Glomerular visceral epithelial cell (primary cell): ENCODE measurements around the gene OR2V2.
A peak's percentile ranks its signal among the peaks of the same experiment; 100 is the strongest.
"Not testable (repeated sequence)": the region's sequence is repeated elsewhere in the genome, so short reads cannot be mapped to it uniquely, and the experiment has no call there.

Source experiments
- DNase-seq: peaks from one replicate; pipeline ENCODE4 v3.0.0-alpha.2; 2016; ENCODE audit errors: extremely low spot score

OR2V2 gene

DNA sequence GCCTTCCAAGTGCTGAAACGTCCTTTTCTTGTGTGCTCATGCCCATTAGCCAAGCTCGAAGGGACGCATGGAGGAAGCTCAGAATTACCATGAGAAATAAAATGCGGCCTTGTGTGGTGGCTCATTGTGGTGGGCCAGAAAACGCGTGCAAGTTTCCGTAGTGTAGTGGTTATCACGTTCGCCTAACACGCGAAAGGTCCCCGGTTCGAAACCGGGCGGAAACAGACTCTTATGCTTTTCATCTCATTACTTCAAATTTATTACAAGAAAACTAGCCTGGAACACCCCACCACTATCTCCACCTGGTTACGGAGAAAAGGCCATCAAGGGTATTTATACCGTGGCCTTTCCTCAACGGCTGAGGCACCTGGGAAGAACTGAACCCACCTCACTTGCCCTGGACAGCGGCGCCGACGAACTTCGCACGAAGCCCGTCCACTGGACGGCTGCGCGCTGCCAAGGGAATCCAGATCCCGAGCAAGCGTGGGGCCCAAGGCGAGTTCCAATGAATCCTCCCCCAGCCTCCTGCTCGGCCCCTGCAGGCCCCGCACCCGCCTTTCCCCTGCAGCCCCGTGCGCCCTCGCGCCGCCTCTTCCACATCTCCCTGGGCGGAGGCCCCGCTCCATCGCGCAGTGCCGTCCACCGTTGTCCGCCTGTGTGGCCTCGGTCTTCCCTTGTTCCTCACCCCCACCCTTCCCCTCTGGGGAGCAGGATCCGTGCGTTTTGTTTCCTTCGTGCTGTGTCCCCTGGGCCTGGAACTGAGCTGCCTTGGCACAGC lies 22.3 kb downstream of the OR2V2 start:
- peak; percentile 70 for DNase-seq

DNA sequence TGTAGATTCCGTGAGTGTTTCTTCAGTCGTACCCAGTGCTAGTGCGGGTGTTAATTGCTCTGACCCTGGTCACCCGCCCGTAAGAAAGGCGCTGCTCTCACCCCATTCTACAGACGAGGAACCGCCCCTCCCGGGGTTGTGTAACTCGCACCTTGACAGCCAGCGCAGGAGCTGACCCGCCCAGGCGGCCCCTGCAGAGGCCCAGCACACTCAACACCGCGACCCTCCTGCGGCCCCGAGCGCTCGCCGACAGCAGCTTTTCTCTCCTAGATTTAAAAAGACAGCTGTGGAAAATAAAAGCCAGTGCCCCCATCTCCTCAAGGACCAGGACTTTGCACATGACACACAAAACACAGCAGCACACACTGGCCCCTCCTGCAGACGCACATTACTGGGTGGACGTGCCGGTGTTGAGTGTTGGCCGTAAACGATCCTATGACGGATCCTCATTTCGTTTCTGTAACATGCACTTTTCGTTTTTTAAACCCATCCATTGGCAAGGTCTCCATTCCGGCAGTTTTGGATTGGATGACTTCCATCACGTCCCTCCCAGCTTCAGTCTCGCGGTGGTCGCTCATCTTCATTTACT lies 22.9 kb downstream of the OR2V2 start:
- DNase-seq = peak; percentile 37

DNA sequence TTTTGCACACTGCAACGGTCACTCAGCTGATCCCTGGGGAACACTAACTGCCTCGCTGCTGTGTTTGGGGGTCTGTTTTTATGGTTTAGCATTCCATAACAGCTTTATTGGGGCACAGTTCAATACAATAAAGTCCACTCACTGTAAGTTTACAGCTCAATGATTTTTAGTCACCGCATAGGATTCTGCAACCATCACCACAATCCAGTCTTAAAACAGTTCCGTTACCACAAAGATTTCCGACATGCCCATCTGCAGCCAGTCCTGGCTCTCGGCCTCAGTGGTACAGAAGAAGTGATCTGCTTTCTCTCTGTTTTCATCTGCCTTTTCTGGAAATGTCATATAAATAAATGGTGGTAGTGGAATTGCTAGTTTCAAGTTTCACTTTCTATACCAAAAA lies 23.6 kb downstream of the OR2V2 start:
- peak; percentile 84 for DNase-seq

DNA sequence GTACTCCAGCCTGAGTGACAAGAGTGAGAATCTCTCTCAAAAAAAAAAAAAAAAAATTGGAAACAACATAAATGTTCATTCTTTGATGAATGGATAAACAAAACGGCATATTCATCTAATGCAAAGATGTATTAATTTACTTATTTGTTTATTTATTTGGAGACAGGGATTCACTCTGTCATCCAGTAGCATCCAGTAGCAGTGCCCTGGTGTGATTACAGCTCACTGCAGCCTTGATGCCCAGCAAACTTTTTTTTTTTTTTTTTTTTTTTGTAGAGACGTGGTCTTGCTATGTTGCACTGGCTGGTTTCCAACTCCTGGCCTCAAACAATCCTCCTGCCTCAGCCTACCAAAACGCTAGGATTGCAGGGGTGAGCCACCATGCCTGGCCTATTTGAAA lies 24.4 kb downstream of the OR2V2 start:
- DNase-seq = peak; percentile 47

DNA sequence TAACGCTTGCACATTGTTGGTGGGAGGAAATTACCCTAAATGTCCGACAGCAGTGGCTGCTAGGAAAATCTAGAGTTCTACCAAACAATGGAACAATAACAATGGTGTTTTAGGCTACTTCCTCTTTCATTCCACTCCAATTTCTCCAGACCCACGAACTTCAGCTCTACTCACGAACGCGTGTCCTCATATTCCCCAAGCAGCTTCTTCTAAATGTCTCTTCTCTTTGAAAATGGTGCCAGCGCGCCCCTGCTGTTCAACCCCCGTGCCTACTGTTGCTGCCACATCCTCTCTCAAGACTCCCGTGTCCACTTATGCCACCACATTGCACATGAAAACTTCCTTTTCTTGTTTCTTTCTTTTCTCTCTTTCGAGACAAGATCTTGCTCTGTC lies 25.6 kb downstream of the OR2V2 start:
- no peak for DNase-seq

- DNase-seq = peak; percentile 64
Measured at GRCh38 chr5:181173420-181174342, 26.3 kb downstream of the OR2V2 start.

- DNase-seq = no peak
Measured at GRCh38 chr5:181176254-181176952, 29.0 kb downstream of the OR2V2 start.

DNA sequence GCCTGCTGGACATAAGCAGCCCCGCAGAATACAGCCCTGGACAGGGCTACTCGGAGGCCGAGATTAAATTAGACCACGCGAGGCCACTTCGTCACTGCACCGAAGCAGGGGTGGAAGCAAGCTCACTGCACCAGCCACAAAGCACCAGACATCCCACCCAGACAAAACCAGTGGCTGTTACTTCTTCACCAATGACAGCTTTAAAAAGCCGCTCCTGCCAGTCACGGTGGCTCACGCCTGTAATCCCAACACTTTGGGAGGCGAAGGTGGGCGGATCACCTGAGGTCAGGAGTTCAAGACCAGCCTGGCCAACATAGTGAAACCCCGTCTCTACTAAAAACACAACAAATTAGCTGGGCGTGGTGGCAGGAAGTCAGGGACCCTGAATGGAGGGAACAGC lies 30.2 kb downstream of the OR2V2 start:
- not testable (repeated sequence) for DNase-seq

- peak; percentile 84 for DNase-seq
Measured at GRCh38 chr5:181181650-181182565, 34.5 kb downstream of the OR2V2 start.

DNA sequence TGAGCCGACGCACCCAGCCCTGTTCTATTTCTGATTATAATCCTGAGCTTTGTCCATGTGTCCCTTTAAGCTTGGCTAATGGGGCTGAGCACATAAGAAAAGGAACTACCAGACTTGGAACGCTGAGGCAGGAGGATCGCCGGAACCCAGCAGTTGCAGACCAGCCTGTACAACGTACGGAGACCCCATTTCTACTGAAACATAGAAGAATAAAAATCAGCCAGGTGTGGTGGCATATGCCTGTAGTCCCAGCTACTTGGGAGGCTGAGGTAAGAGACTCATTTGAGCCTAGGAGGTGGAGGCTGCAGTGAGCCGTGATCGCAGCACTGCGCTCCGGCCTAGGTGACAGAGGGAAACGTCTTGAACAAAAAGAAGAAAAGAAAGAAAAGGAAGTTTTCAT lies 35.3 kb downstream of the OR2V2 start:
- DNase-seq = no peak

DNA sequence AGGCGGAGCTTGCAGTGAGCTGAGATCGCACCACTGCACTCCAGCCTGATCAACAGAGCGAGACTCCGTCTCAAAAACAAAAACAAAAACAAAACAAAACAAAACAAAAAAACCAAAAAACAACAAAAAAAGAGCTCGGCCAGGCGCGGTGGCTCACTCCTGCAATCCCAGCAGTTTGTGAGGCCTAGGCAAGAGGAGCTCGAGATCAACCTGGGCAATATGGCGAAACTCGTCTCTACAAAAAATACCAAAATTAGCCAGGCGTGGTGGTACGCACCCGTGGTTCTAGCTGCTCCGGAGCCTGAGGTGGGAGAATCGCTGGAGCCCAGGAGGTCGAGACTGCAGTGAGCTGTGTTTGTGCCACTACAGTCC lies 37.4 kb downstream of the OR2V2 start:
- no peak for DNase-seq

DNA sequence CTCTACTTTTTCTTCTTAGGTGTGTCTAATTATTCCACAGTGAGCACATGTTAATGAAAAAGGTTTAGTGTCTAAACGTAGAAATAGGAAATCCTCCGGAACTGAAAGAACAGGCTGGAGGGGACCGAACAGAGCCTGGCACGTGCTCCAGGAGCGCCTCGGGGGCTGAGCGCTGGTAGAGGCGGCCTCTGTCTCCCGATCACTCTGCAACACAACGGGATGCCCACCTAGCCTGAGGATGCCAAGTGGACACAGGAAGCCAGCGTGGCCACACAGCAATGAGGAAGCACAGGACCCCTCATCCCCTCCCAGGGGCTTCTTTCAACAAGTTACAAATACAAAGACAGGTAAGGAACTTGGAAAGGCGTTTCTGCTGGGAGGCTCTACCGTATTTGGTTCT lies 38.2 kb downstream of the OR2V2 start:
- no peak for DNase-seq

DNA sequence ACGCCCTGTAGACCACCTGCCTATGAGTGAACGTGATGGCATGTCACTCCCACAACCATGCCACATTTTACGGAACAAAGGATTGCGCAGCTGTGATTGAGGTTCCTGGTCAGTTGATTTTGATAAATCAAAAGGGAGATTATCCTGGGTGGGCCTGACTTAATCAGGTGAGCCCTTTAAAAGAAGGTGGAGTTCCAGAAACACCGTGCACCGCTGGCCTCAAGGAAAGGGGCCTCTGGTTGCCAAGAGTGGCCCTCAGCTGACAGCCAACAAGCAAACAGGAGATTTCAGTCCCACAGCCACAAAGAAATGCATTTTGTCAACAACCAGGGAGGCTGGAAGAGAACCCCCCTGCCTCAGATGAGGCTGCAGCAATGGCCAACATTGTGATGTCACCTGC lies 38.6 kb downstream of the OR2V2 start:
- DNase-seq = no peak

GRCh38 chr5:181186986-181187499 lies 39.7 kb downstream of the OR2V2 start:
- no peak for DNase-seq

DNA sequence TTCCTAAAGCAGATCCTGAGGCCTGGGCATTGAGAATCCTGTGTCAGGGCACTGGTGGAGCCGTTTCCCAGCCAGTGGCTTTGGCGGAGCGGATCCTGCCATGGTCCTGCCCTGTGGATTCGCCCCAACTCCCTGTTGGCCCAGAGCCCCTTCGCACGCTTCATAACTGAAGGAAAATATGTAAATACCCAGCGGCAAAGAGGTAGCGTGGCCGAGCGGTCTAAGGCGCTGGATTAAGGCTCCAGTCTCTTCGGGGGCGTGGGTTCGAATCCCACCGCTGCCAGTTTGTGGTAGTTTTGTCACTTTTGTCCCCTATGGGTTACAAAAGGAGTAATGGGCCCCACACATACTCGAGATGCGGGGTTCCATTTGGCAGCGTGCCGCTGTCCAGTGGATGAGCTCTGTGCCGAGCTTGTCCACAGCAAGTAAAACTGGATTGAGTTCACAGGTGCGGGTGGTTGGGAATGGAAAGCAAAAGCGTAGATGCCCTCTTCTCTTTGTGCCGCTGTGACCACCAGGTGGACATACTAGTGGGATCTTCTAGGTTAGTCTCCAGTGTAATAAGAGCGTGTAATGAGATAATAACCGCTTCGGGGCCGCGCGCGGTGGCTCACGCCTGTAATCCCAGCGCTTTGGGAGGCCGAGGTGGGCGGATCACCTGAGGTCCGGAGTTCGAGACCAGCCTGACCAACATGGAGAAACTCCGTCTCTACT lies 40.3 kb downstream of the OR2V2 start:
- peak; percentile 91 for DNase-seq

DNA sequence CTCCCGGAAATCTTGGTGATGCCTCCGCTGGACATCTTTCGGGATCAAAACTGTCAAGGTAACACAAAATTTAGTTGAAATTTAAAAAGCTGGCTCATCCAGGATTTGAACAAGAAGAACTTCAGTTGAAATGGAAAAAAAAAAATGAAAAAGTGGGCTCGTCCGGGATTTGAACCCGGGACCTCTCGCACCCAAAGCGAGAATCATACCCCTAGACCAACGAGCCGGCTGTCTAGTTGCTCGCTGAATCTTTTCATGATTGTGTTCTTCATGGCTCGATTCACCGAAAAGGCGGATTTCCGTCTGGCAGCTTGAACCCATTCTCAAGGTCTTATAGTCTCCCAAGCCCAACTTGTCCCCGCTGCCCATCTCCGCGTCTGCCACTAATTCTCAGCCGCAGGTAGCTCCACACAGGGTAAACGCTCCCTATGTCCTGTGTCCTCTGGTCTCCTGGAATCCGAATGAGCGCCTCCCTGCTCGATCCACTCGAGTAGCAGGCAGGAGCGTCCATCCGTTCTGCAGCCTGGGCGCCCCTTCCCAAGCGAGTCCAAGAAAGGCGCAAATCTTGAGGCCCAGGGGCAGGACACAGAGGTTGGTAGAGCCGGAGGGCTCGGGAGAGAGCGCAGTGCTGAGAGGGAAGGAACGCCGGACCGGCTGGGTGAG lies 41.4 kb downstream of the OR2V2 start:
- DNase-seq = peak; percentile 88

DNA sequence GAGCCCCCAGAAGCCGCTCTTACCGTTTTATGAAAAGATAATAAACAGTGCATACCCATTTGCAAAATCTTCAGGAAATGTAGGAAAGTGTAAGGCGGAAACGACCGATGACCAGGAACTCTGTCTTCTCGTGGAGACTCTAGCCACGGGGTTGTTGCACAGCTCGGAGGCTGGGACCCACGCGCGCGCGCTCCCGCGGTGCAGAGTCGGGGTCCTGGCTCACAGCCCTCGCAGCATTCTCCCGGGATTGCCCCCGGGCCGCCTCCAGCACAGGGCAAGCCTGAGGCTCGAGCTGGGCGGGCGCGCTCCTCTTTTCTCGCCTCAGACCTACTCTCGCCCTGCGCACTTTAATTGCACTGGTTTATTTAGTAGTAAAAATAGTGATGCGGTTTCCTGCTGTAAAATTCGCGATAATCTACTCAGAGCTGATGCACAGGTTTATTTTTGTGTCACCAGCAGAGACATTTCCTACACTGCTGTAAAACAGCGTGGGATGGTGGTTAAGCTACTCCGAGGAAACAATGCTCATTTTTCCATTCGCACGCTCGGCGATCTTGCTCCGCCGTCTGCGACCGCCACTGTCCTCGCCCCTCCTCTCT lies 42.1 kb downstream of the OR2V2 start:
- DNase-seq = no peak

GRCh38 chr5:181189962-181190710 lies 42.8 kb downstream of the OR2V2 start:
- DNase-seq = no peak
